NB4 (cell line): ENCODE results near the gene FNIP2.

Experiments used
- CTCF ChIP-seq: IDR thresholded peaks from one replicate; pipeline ENCODE4 v1.5.1; 2012; ENCODE audit warnings: low read depth, low read length
- POLR2A ChIP-seq: IDR thresholded peaks from 2 replicates; pipeline ENCODE4 v1.6.1; 2011; ENCODE audit warnings: mild to moderate bottlenecking; ENCODE audit not compliant: insufficient read length; ENCODE audit errors: extremely low read depth

GRCh38 chr4:158769175-158769921, 522 bp downstream of the FNIP2 start:
- TF ChIP-seq CTCF (no peak), POLR2A (no peak)
